ENCODE data around the gene ST8SIA4.

Gene ST8SIA4

DNA sequence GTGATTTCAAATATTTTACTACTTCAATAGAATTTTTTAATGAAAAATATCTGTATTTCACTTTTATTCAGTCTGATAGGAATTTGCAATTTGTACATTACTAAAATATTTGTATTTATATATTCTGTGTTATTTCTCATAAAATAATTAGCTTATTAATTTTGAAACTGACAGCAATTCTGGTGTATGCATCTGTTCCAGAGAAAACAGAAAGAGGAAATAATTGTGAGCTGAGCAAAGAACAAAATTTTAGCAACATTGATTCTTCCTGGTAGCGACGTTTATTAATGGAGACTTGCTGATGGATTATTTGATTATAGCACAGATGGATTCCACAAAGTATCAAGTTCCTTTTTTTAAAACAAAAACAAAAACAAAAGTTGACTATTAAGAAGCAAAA is 61.0 kb downstream of the ST8SIA4 start:
- no peak for TF ChIP-seq ELF4 (IDR thresholded peaks at IDR 0.05)
- no peak for TF ChIP-seq HDGF (IDR thresholded peaks at IDR 0.05; ENCODE audit: borderline replicate concordance)
- no peak for TF ChIP-seq BHLHE40 (IDR thresholded peaks at IDR 0.05; ENCODE audit: borderline replicate concordance)
- TF ChIP-seq L3MBTL2 (conservative IDR thresholded peaks at IDR 0.05): no peak
- TF ChIP-seq FOXM1 (IDR thresholded peaks at IDR 0.05; ENCODE audit: borderline replicate concordance): no peak
- no peak for TF ChIP-seq PKNOX1 (IDR thresholded peaks at IDR 0.05)
- TF ChIP-seq FOXA1 (IDR thresholded peaks at IDR 0.05): no peak
- TF ChIP-seq NFRKB (IDR thresholded peaks at IDR 0.05): no peak
- TF ChIP-seq ZNF384 (IDR thresholded peaks at IDR 0.05): no peak
- no peak for TF ChIP-seq FOXK2 (IDR thresholded peaks at IDR 0.05)
- TF ChIP-seq SP1 (IDR thresholded peaks at IDR 0.05): no peak
- TF ChIP-seq ARNT (IDR thresholded peaks at IDR 0.05): no peak
- no peak for TF ChIP-seq LEF1 (IDR thresholded peaks at IDR 0.05; ENCODE audit: borderline replicate concordance)
- no peak for TF ChIP-seq TARDBP (IDR thresholded peaks at IDR 0.05)
- no peak for TF ChIP-seq SUZ12 (IDR thresholded peaks at IDR 0.05)
- TF ChIP-seq CTBP1 (IDR thresholded peaks at IDR 0.05; ENCODE audit: borderline replicate concordance): no peak
- ChIA-PET POLR2A (no interaction called here), CTCF (no interaction called here)
- no peak for DNase-seq (ENCODE audit: extremely low spot score)

- TF ChIP-seq PKNOX1 (IDR thresholded peaks at IDR 0.05) (no peak), LEF1 (IDR thresholded peaks at IDR 0.05; ENCODE audit: borderline replicate concordance) (no peak), NFRKB (IDR thresholded peaks at IDR 0.05) (no peak), ELF4 (IDR thresholded peaks at IDR 0.05) (no peak), BHLHE40 (IDR thresholded peaks at IDR 0.05; ENCODE audit: borderline replicate concordance) (no peak), TARDBP (IDR thresholded peaks at IDR 0.05) (no peak), CTBP1 (IDR thresholded peaks at IDR 0.05; ENCODE audit: borderline replicate concordance) (no peak), SUZ12 (IDR thresholded peaks at IDR 0.05) (no peak), FOXM1 (IDR thresholded peaks at IDR 0.05; ENCODE audit: borderline replicate concordance) (no peak), FOXA1 (IDR thresholded peaks at IDR 0.05) (no peak), SP1 (IDR thresholded peaks at IDR 0.05) (no peak), ARNT (IDR thresholded peaks at IDR 0.05) (no peak), HDGF (IDR thresholded peaks at IDR 0.05; ENCODE audit: borderline replicate concordance) (no peak)
- ChIA-PET POLR2A (no interaction called here), CTCF (no interaction called here)
- DNase-seq (ENCODE audit: extremely low spot score): no peak
Observed at GRCh38 chr5:100841358-100842076, 61.6 kb downstream of the ST8SIA4 start.

- CTCF ChIA-PET: no interaction called here
- TF ChIP-seq FOXM1 (IDR thresholded peaks at IDR 0.05; ENCODE audit: borderline replicate concordance): no peak
- TF ChIP-seq CTBP1 (IDR thresholded peaks at IDR 0.05; ENCODE audit: borderline replicate concordance): no peak
- TF ChIP-seq NFRKB (IDR thresholded peaks at IDR 0.05): no peak
- TF ChIP-seq SP1 (IDR thresholded peaks at IDR 0.05): no peak
- no peak for TF ChIP-seq FOXK2 (IDR thresholded peaks at IDR 0.05)
- no peak for TF ChIP-seq FOXA1 (IDR thresholded peaks at IDR 0.05)
- TF ChIP-seq TARDBP (IDR thresholded peaks at IDR 0.05): no peak
- no peak for TF ChIP-seq ZNF384 (IDR thresholded peaks at IDR 0.05)
- TF ChIP-seq SUZ12 (IDR thresholded peaks at IDR 0.05): no peak
- no peak for TF ChIP-seq HDGF (IDR thresholded peaks at IDR 0.05; ENCODE audit: borderline replicate concordance)
- no peak for TF ChIP-seq ELF4 (IDR thresholded peaks at IDR 0.05)
- no peak for TF ChIP-seq PKNOX1 (IDR thresholded peaks at IDR 0.05)
- POLR2A ChIA-PET: no interaction called here
- DNase-seq (ENCODE audit: extremely low spot score): no peak
Observed at GRCh38 chr5:100840789-100841188, 62.3 kb downstream of the ST8SIA4 start.

DNA sequence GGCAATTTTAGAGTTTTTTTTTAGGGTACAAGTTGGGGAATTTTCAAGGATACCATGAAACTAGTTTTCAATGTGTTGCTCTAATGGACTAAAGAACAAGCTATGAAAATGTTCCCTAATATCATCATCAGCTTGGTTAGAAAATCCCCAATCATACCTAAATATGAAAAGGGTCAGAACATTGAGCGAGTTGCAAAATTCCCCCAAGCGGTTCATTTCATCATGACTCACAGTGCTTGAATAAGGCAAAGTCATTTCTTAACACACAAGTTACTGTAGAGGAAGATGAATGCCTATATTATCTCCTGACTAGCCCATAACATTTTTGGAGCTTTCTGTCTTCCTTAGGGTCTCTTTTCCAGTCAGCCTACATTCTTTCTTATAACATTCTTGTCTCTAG is 62.7 kb downstream of the ST8SIA4 start:
- TF ChIP-seq BHLHE40 (IDR thresholded peaks at IDR 0.05; ENCODE audit: borderline replicate concordance): no peak
- TF ChIP-seq NFRKB (IDR thresholded peaks at IDR 0.05): no peak
- TF ChIP-seq FOXA1 (IDR thresholded peaks at IDR 0.05): no peak
- no peak for TF ChIP-seq HDGF (IDR thresholded peaks at IDR 0.05; ENCODE audit: borderline replicate concordance)
- TF ChIP-seq FOXK2 (IDR thresholded peaks at IDR 0.05): no peak
- no peak for TF ChIP-seq LEF1 (IDR thresholded peaks at IDR 0.05; ENCODE audit: borderline replicate concordance)
- POLR2A ChIA-PET: no interaction called here

GRCh38 chr5:100838048-100838473 is 65.0 kb downstream of the ST8SIA4 start:
- no peak for DNase-seq (ENCODE audit: extremely low spot score)
- ChIA-PET CTCF (no interaction called here), POLR2A (no interaction called here)
- no peak for TF ChIP-seq SUZ12 (IDR thresholded peaks at IDR 0.05)
- no peak for TF ChIP-seq FOXM1 (IDR thresholded peaks at IDR 0.05; ENCODE audit: borderline replicate concordance)
- TF ChIP-seq TARDBP (IDR thresholded peaks at IDR 0.05): no peak
- no peak for TF ChIP-seq PKNOX1 (IDR thresholded peaks at IDR 0.05)

More for the DNA sequence above, 62.7 kb downstream of the ST8SIA4 start:
- no peak for DNase-seq (ENCODE audit: extremely low spot score)
- CTCF ChIA-PET: no interaction called here

DNA sequence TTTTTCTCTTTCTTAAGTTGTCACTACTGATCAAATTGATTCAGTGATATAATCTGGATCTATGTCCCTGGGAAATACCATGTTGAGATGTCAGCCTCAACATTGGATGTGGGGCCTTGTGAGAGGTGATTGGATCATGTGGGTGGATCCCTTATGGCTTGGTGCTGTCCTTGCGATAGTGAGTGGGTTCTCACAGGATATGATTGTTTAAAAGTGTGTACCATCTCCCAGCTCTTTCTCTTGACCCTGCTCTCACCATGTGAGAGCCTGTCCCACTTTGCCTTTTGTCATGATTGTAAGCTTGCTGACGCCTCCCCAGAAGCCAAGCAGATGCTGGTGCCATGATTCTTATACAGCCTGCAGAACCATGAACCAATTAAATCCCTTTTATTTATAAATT is 68.6 kb downstream of the ST8SIA4 start:
- POLR2A ChIA-PET: no interaction called here
- CTCF ChIA-PET: no interaction called here
- TF ChIP-seq FOXM1 (IDR thresholded peaks at IDR 0.05; ENCODE audit: borderline replicate concordance) (no peak), FOXA1 (IDR thresholded peaks at IDR 0.05) (no peak), FOXK2 (IDR thresholded peaks at IDR 0.05) (no peak), BHLHE40 (IDR thresholded peaks at IDR 0.05; ENCODE audit: borderline replicate concordance) (no peak), SP1 (IDR thresholded peaks at IDR 0.05) (no peak), L3MBTL2 (conservative IDR thresholded peaks at IDR 0.05) (no peak), NFRKB (IDR thresholded peaks at IDR 0.05) (no peak), ZNF384 (IDR thresholded peaks at IDR 0.05) (no peak), PKNOX1 (IDR thresholded peaks at IDR 0.05) (no peak), CTBP1 (IDR thresholded peaks at IDR 0.05; ENCODE audit: borderline replicate concordance) (no peak), LEF1 (IDR thresholded peaks at IDR 0.05; ENCODE audit: borderline replicate concordance) (no peak), ELF4 (IDR thresholded peaks at IDR 0.05) (no peak), HDGF (IDR thresholded peaks at IDR 0.05; ENCODE audit: borderline replicate concordance) (no peak), TARDBP (IDR thresholded peaks at IDR 0.05) (no peak), ARNT (IDR thresholded peaks at IDR 0.05) (no peak), SUZ12 (IDR thresholded peaks at IDR 0.05) (no peak)
- DNase-seq (ENCODE audit: extremely low spot score): no peak
